ENCODE results near the gene NINJ1.

- TF ChIP-seq CTCF (conservative IDR thresholded peaks at IDR 0.05; ENCODE audit: low read depth, low read length), result no peak
- TF ChIP-seq EZH2 (IDR thresholded peaks at IDR 0.05; ENCODE audit: low read length, unreplicated experiment), result no peak
These were observed 30.0 kb upstream of the NINJ1 start for GRCh38 chr9:93164085-93164484.
